Endothelial cell of coronary artery (primary cell): ENCODE measurements around the gene PHETA1. TPM values are rescaled to one million over a fixed set of nuclear protein-coding genes. Genes with fewer than 3 reads are reported as not detected.

Experiments used
- total RNA-seq: library from RNA; depleted of rRNA; stranded (reverse); fragments of >200 nt; gene quantifications from 2 replicates; pipeline ENCODE4 v1.2.3, GENCODE V29; 2014

Gene PHETA1
- 7.5 and 7.9 TPM in 2 replicates for total RNA-seq

DNA sequence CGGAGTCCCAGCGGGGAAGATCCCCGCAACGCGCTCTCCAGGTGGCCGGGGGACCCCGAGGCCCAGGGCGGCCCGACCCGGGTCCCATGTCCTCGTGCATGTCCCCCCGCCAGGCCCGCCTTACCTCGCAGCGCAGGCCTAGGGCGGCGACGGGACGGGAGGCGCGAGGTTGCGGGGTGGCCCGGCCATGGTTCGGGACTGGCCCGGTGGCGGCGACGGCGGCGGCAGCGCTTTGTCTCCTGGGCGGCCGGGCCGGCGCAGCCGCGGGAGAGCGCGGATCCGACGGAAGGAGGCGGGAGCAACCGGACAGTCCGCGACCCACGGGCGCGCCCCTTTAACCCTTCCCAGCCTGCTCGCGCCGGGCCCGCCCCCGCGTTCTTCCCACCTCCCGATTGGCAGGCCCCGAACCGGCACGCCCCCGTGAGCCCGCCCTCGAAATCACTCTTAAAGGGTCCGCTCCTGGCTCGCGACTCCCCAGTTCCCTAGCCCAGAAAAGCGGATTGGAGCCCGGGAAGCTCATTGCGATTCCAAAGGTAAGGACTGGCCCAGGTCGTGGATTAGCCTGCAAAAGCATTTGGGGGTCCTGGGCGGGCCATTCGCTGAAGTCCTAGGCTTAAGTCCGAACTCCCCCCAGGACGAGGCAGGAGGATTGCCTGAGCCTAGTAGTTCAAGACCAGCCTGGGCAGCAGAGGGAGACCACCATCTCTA, at the start of gene PHETA1:
TSS of gene PHETA1 (minus strand) at position 308 of the 708 bp plus-strand sequence. CDS start 5,668 bp downstream, outside the sequence.

DNA sequence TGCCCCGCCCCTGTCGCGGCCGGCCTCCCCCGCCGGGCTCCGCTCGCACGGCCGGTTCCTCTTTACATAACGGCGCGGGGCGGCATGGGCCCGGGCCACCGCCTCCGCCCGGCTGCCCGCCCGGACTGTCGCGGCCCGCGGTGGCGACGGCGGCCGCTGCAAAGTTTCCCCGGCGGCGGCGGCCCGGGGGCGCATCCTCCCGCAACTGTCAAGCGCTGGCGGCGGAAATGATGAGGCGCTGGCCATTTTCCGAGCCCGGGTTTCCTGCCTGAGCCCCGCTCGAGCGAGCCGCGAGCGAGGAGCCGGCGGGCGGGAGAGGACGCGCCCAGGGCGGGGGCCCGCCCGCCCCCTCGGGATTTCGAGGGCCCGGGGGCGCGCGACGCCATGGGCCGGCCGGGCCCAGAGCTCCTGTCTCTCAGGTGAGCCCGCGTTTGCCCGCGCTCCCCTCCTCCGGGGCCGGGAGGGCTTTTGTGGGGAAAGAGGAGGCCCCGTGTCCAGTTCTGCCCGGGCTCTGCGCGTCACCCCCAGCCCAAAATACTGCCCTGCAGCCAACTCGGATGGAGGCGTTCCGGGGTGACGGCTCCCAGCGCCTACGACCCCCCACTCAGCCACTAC, 37.1 kb upstream of the PHETA1 start, which contains the start of gene SH2B3:
TSS of gene SH2B3 (plus strand) at position 65 of the 615 bp plus-strand sequence. CDS start 12,223 bp downstream, outside the sequence.

Other genes starting within 250 kb of the PHETA1 start
- gene SH2B3, start 36.8 kb upstream of the PHETA1 start, total RNA-seq, result 55.9 and 56.7 TPM in 2 replicates
- gene ATXN2, start 230.2 kb upstream of the PHETA1 start, total RNA-seq, result 15.1 and 28.5 TPM in 2 replicates